K562 (cell line): ENCODE measurements around the gene SLC20A1. TPM values are rescaled to one million over a fixed set of nuclear protein-coding genes. Genes with fewer than 3 reads are reported as not detected.
A peak's percentile ranks its signal among the peaks of the same experiment; 100 is the strongest.

ENCODE experiments used
- ARID1B ChIP-seq: fragments of 450-650 bp; IDR thresholded peaks from 2 replicates; pipeline ENCODE4 v1.6.1; 2016; ENCODE audit warnings: antibody characterized with exemption, mild to moderate bottlenecking, inconsistent platforms
- BDP1 ChIP-seq: IDR thresholded peaks from 3 replicates; pipeline ENCODE4 v1.6.1; 2011; ENCODE audit not compliant: insufficient read length, insufficient read depth
- CBX8 ChIP-seq: fragments of 200-600 bp; sonication (generic); IDR thresholded peaks from 2 replicates; pipeline ENCODE4 v1.6.1; 2012; ENCODE audit warnings: borderline replicate concordance, mixed run types, low read depth, mild to moderate bottlenecking, moderate library complexity, mixed read lengths, low read length, control low read depth, inconsistent platforms; ENCODE audit not compliant: poor library complexity, severe bottlenecking; ENCODE audit errors: extremely low read depth
- CC2D1A ChIP-seq: fragments of 450-650 bp; IDR thresholded peaks from 2 replicates; pipeline ENCODE4 v1.6.1; 2017; ENCODE audit warnings: mild to moderate bottlenecking
- DPF2 ChIP-seq: fragments of 450-650 bp; IDR thresholded peaks from 2 replicates; pipeline ENCODE4 v1.6.1; 2016
- E2F5 ChIP-seq: sonication (generic); formaldehyde crosslinking; IDR thresholded peaks from 2 replicates; pipeline ENCODE4 v1.8.0; 2022; ENCODE audit warnings: mild to moderate bottlenecking, missing genetic modification reagents
- EZH2 ChIP-seq: IDR thresholded peaks from 2 replicates; pipeline ENCODE4 v1.6.1; 2012; ENCODE audit warnings: low read depth, mild to moderate bottlenecking, inconsistent platforms, low read length, borderline replicate concordance
- ILF3 ChIP-seq: fragments of 450-650 bp; IDR thresholded peaks from 2 replicates; pipeline ENCODE4 v1.6.1; 2018; ENCODE audit warnings: antibody characterized with exemption, mild to moderate bottlenecking, moderate library complexity, borderline replicate concordance
- KLF10 ChIP-seq: fragments of 250-450 bp; sonication (Bioruptor Pico); IDR thresholded peaks from 2 replicates; pipeline ENCODE4 v1.6.1; 2021; ENCODE audit warnings: matching md5 sums
- MCM5 ChIP-seq: fragments of 450-650 bp; IDR thresholded peaks from 2 replicates; pipeline ENCODE4 v1.6.1; 2016; ENCODE audit warnings: low read depth
- MYNN ChIP-seq, 2 experiments: sonication (generic); formaldehyde crosslinking in 1 of 2; IDR thresholded peaks; 2 replicates each; pipeline versions ENCODE4 v1.5.0 to v1.6.1; 2016 to 2020; ENCODE audit warnings: antibody characterized with exemption in 1 of 2, missing genetic modification reagents in 1 of 2
- NRF1 ChIP-seq, 2 experiments: fragments of 450-650 bp; IDR thresholded peaks in 1 of 2; conservative IDR thresholded peaks in 1 of 2; 2 replicates each; pipeline ENCODE4 v1.6.1; 2014; ENCODE audit warnings: mild to moderate bottlenecking in 2 of 2
- SRSF1 ChIP-seq: fragments of 200-400 bp; formaldehyde crosslinking; IDR thresholded peaks from 2 replicates; pipeline ENCODE4 v1.6.1; 2017; ENCODE audit warnings: mild to moderate bottlenecking, low read depth, low read length, moderate library complexity
- TBL1XR1 ChIP-seq, 2 experiments: IDR thresholded peaks; 2 replicates each; pipeline ENCODE4 v1.6.1; 2012; ENCODE audit warnings: improper control_type of control experiment in 2 of 2, low read length in 2 of 2, mild to moderate bottlenecking in 1 of 2
- ZBTB2 ChIP-seq: fragments of 450-650 bp; IDR thresholded peaks from 2 replicates; pipeline ENCODE4 v1.6.1; 2016; ENCODE audit warnings: antibody characterized with exemption
- ZNF217 ChIP-seq: sonication (generic); formaldehyde crosslinking; IDR thresholded peaks from 2 replicates; pipeline ENCODE4 v1.8.0; 2022; ENCODE audit warnings: mild to moderate bottlenecking, missing genetic modification reagents
- ZNF324 ChIP-seq: fragments of 250-450 bp; sonication (Bioruptor Pico); IDR thresholded peaks from 2 replicates; pipeline ENCODE4 v1.4.0; 2020; ENCODE audit warnings: mild to moderate bottlenecking
- ZNF431 ChIP-seq: sonication (generic); formaldehyde crosslinking; IDR thresholded peaks from 2 replicates; pipeline ENCODE4 v1.8.0; 2022; ENCODE audit warnings: mild to moderate bottlenecking, missing genetic modification reagents
- ZNF699 ChIP-seq: fragments of 250-450 bp; sonication (Bioruptor Pico); IDR thresholded peaks from 2 replicates; pipeline ENCODE4 v1.8.0; 2021; ENCODE audit warnings: mild to moderate bottlenecking, moderate library complexity; ENCODE audit not compliant: insufficient replicate concordance
- polyA plus RNA-seq, 8 experiments: library from polyadenylated mRNA; depleted of rRNA in 4 of 8; stranded (reverse) in 5 of 8; unstranded in 3 of 8; fragments of >200 nt; fragmentation: Nextera tagmentation in 2 of 8; fragmentation: Illumina TruSeq in 1 of 8; extraction: Ambion mirVana in 2 of 8; extraction: Trizol in 1 of 8; gene quantifications; 2 replicates each; pipeline versions ENCODE4 v1.2.1 to v1.2.3, GENCODE V29; 2011 to 2014; ENCODE audit warnings: inconsistent platforms in 1 of 8, missing spikeins in 1 of 8
- total RNA-seq, 7 experiments: library from RNA; depleted of rRNA in 6 of 7; stranded (reverse); fragments of >200 nt in 6 of 7; fragmentation: Illumina TruSeq in 2 of 7; extraction: Trizol in 2 of 7; gene quantifications; 2 replicates each; pipeline versions ENCODE4 v1.2.1 to v1.2.3, GENCODE V29; 2011 to 2021; ENCODE audit warnings: low replicate concordance in 1 of 7
- TF ChIP-seq, protein P1 (sequence below): fragments of 250-450 bp; sonication (Bioruptor Pico); IDR thresholded peaks from 2 replicates; pipeline ENCODE4 v1.5.0; 2021
- TF ChIP-seq, protein P2 (sequence below): sonication (generic); formaldehyde crosslinking; IDR thresholded peaks from 2 replicates; pipeline ENCODE4 v1.8.0; 2022; ENCODE audit warnings: mild to moderate bottlenecking, missing genetic modification reagents
- TF ChIP-seq, protein P3 (sequence below): fragments of 450-650 bp; formaldehyde crosslinking; IDR thresholded peaks from 2 replicates; pipeline ENCODE4 v1.4.0; 2020; ENCODE audit warnings: mild to moderate bottlenecking, mixed read lengths

SLC20A1 gene
- total and polyA plus RNA-seq, 9 of the 15 experiments (the other 6 are each of a cell fraction or from before 2014, with no cell fraction given), result 53.8 to 150 (median 74.7) TPM

DNA sequence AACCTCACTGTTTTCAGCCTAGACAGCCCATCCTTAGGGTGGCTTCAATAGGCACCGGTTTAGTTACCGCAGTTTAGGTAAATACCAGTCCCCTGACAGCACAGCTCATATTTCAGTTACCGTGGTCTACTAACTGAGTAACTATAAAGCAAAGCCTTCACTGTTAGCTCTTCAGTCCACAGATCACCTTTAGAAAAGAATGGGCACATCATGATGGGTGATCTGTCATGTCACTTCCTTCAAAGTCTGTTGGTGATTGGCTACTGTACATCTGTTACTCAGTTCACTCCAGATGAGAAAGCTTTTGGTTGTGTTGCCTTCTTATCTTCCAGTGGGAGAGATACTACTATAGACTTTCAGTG, 21.0 kb downstream of the SLC20A1 start (continued):
- TF ChIP-seq DPF2 (peak; percentile 90), MYNN (IDR thresholded peaks at IDR 0.05) (no peak), MYNN (CRISPR knock-in tag; IDR thresholded peaks at IDR 0.05) (no peak), TBL1XR1 (IDR thresholded peaks at IDR 0.05; ENCODE audit: low read length in 2 of 2) (peak in 1 of 2 experiments; percentile 65; a peak in 2 of 4 replicates), ZNF217 (CRISPR knock-in tag) (no peak), EZH2 (no peak), CBX8 (no peak), MCM5 (no peak), ZNF431 (CRISPR knock-in tag) (no peak), ZNF699 (CRISPR knock-in tag) (no peak), SRSF1 (no peak), ARID1B (peak; percentile 90), ZNF324 (CRISPR knock-in tag) (no peak), ILF3 (no peak), NRF1 (conservative IDR thresholded peaks at IDR 0.05 in 1 of 2, IDR thresholded peaks at IDR 0.05 in 1 of 2) (no peak), KLF10 (CRISPR knock-in tag) (no peak), BDP1 (no peak), CC2D1A (peak; percentile 13; the same call in 1 of the 2 replicates), ZBTB2 (no peak), E2F5 (CRISPR knock-in tag) (no peak)
- TF ChIP-seq, protein P1, sequence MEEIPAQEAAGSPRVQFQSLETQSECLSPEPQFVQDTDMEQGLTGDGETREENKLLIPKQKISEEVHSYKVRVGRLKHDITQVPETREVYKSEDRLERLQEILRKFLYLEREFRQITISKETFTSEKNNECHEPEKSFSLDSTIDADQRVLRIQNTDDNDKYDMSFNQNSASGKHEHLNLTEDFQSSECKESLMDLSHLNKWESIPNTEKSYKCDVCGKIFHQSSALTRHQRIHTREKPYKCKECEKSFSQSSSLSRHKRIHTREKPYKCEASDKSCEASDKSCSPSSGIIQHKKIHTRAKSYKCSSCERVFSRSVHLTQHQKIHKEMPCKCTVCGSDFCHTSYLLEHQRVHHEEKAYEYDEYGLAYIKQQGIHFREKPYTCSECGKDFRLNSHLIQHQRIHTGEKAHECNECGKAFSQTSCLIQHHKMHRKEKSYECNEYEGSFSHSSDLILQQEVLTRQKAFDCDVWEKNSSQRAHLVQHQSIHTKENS (CRISPR knock-in tag), result no peak
- TF ChIP-seq, protein P2, sequence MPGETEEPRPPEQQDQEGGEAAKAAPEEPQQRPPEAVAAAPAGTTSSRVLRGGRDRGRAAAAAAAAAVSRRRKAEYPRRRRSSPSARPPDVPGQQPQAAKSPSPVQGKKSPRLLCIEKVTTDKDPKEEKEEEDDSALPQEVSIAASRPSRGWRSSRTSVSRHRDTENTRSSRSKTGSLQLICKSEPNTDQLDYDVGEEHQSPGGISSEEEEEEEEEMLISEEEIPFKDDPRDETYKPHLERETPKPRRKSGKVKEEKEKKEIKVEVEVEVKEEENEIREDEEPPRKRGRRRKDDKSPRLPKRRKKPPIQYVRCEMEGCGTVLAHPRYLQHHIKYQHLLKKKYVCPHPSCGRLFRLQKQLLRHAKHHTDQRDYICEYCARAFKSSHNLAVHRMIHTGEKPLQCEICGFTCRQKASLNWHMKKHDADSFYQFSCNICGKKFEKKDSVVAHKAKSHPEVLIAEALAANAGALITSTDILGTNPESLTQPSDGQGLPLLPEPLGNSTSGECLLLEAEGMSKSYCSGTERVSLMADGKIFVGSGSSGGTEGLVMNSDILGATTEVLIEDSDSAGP (CRISPR knock-in tag), result no peak
- TF ChIP-seq, protein P3, sequence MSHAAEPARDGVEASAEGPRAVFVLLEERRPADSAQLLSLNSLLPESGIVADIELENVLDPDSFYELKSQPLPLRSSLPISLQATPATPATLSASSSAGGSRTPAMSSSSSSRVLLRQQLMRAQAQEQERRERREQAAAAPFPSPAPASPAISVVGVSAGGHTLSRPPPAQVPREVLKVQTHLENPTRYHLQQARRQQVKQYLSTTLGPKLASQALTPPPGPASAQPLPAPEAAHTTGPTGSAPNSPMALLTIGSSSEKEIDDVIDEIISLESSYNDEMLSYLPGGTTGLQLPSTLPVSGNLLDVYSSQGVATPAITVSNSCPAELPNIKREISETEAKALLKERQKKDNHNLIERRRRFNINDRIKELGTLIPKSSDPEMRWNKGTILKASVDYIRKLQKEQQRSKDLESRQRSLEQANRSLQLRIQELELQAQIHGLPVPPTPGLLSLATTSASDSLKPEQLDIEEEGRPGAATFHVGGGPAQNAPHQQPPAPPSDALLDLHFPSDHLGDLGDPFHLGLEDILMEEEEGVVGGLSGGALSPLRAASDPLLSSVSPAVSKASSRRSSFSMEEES (CRISPR knock-in tag), result no peak
